Stomach (tissue), 4 donors: ENCODE measurements around the gene SORCS1.

ENCODE experiments used
- CTCF ChIP-seq, 7 experiments: fragments of 450-650 bp in 4 of 7; fragments of 200-600 bp in 3 of 7; sonication (generic) in 3 of 7; IDR thresholded peaks; one replicate each; pipeline ENCODE4 v1.5.1; 2016 to 2019; ENCODE audit warnings: antibody characterized with exemption in 7 of 7, control low read depth in 2 of 7, mild to moderate bottlenecking in 1 of 7
- EP300 ChIP-seq: sonication (generic); formaldehyde crosslinking; IDR thresholded peaks from one replicate; pipeline ENCODE4 v1.6.1; 2017; ENCODE audit warnings: antibody characterized with exemption
- POLR2AphosphoS5 ChIP-seq, 3 donors: sonication (generic); formaldehyde crosslinking; IDR thresholded peaks; one replicate each; pipeline ENCODE4 v1.6.1; 2016; ENCODE audit warnings: antibody characterized with exemption in 3 of 3

- no peak for TF ChIP-seq CTCF (IDR thresholded peaks at IDR 0.05)
- no peak for TF ChIP-seq POLR2AphosphoS5 (IDR thresholded peaks at IDR 0.05)
- TF ChIP-seq EP300 = no peak
Measured at GRCh38 chr10:106570268-106570667, 594.2 kb downstream of the SORCS1 start.
